Duodenal mucosa (tissue), 2 donors: ENCODE data around the gene NPIPB2.

ENCODE experiments used
- H3K27ac ChIP-seq: one replicate; pipeline ENCODE4 v1.7.0; 2013; ENCODE audit warnings: low read depth, low read length
- H3K27me3 ChIP-seq, 2 donors: one replicate each; pipeline ENCODE4 v1.7.0; 2013; ENCODE audit warnings: low read length in 2 of 2, control low read depth in 1 of 2; ENCODE audit not compliant: insufficient read depth in 2 of 2, control insufficient read depth in 1 of 2
- H3K36me3 ChIP-seq, 2 donors: one replicate each; pipeline ENCODE4 v1.7.0; 2013; ENCODE audit warnings: low read length in 2 of 2, control low read depth in 1 of 2; ENCODE audit not compliant: insufficient read depth in 2 of 2, control insufficient read depth in 1 of 2
- H3K4me1 ChIP-seq, 2 donors: one replicate each; pipeline ENCODE4 v1.7.0; 2013; ENCODE audit warnings: low read length in 2 of 2, control low read depth in 1 of 2; ENCODE audit not compliant: insufficient read depth in 2 of 2, control insufficient read depth in 1 of 2
- H3K4me3 ChIP-seq, 2 donors: one replicate each; pipeline ENCODE4 v1.7.0; 2013; ENCODE audit warnings: low read length in 2 of 2, low read depth in 1 of 2
- H3K9ac ChIP-seq, 2 donors: one replicate each; pipeline ENCODE4 v1.7.0; 2013; ENCODE audit warnings: low read length in 2 of 2, low read depth in 1 of 2
- H3K9me3 ChIP-seq, 2 donors: one replicate each; pipeline ENCODE4 v1.7.0; 2013; ENCODE audit warnings: low read length in 2 of 2, control low read depth in 1 of 2; ENCODE audit not compliant: control insufficient read depth in 1 of 2

The NPIPB2 gene

GRCh38 chr16:11916524-11917285 lies 25.1 kb downstream of the NPIPB2 start:
- Histone ChIP-seq H3K27me3 (no peaks in the 10 kb centered on the region), H3K4me3 (peak overlapping the region; percentile 73 to 87), H3K36me3 (no peaks in the 10 kb centered on the region), H3K9me3 (no peaks in the 10 kb centered on the region), H3K27ac (peak overlapping the region; percentile 53), H3K9ac (peak overlapping the region; percentile 70 to 93), H3K4me1 (peaks cover 18 to 24% of the 10 kb centered on the region in 2 donors)

DNA sequence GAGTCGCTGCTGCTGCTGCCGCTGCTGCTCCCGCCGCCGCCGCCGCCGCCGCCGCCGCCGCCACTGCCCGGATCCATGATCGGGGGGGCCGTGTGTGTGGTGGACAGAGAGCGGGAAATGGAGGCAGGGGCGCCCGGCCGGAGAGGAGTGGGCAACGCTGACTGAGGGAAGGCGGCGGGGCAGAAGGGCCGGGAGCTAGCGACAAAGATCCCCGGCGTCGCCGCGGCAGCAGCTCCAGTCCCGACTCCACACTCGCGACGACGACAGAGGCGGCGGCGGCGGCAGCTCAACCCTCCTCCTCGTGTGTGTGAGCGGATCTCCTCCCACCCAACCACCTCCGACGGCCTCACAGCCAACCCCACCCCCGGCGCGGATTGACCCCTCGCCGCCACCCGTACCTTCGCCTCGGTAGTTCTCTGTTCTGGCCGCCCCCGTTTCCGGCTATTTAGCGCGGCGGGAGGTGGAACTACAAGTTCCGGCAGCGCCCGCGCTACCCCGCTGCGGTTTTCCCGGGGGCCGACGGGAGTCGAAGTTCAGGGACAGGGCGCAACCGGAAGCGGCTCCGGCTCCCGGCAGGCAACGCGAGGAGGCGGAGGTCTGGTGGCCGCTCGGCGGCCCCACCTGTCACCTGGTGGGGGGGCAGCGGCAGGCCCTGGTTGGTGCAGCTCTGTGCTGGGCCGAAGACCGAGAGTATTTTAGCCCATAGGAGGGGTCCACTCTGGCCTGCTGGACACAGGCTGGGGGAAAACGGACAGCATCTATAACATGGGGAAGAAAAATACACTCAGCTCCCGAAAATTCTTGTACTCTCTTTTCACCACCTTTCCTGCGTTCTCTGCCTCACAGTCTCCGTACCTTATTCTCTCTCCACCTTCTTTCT lies 26.0 kb downstream of the NPIPB2 start, which contains the start of gene GSPT1:
Gene GSPT1, minus strand, starts transcription at position 313 of the 880 bp plus-strand sequence. Its CDS starts 236 bp downstream, at position 77.
- Histone ChIP-seq H3K9ac (peak within 1 kb of the TSS; percentile 70 to 93), H3K36me3 (no peaks in the 10 kb centered on the region), H3K9me3 (no peaks in the 10 kb centered on the region), H3K27ac (peak within 1 kb of the TSS; percentile 91), H3K27me3 (no peaks in the 10 kb centered on the region), H3K4me3 (peak within 1 kb of the TSS; percentile 87 to 94), H3K4me1 (peaks cover 19 to 27% of the 10 kb centered on the region in 2 donors)

GRCh38 chr16:11915114-11915643 lies 26.7 kb downstream of the NPIPB2 start:
- peaks cover under 1 to 2% of the 10 kb centered on the region in 2 donors for H3K36me3 ChIP-seq
- H3K9ac ChIP-seq = peak overlapping the region; percentile 64 to 91
- peaks cover 26 to 34% of the 10 kb centered on the region in 2 donors for H3K4me1 ChIP-seq
- no peaks in the 10 kb centered on the region for H3K9me3 ChIP-seq
- H3K27ac ChIP-seq = peak overlapping the region; percentile 91
- no peaks in the 10 kb centered on the region for H3K27me3 ChIP-seq
- peak overlapping the region; percentile 87 to 94 for H3K4me3 ChIP-seq

DNA sequence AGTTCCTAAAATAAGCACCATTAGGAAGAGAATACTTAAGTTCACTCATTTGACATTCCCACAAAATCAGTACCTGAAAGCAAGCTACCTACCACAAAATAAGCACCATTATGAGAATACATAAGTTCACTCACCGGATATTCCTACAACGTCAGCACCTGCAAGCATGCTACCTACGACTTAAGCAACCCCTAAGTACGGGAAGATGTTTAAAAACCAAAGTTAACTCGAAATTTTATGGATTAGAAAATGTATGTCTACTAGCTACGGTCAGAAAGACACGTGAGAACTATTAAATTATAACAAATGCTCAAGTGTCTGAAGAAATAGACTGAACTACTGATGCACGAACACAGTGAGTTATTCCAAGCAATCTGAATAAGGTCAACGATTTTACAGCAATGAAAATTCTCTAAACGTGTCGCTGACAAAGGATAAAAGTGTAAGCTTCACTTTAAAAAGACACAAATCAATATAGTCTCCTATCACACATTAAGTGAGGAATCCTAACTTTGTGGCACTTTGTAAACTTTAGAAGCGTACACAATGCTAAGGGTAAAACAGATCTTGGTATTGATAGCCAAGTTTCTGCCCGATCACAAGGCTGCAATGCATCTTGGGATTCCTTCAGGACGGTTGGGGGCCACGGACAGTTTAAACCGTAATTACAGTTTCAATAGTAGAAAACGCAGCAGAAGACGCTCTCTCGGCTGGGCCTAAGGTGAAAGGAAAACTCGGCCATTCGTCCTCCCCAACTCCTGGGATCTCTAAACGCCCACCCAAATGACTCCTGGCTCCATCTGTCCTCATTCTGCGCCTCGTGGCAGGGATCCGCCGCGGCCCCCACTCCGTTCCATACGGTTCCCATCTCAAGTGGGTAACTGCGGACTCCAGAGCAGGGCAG lies 27.4 kb downstream of the NPIPB2 start:
- Histone ChIP-seq H3K36me3 (peaks cover 2 to 3% of the 10 kb centered on the region in 2 donors), H3K4me3 (peak overlapping the region; percentile 87 to 94), H3K27ac (peak overlapping the region; percentile 91), H3K27me3 (no peaks in the 10 kb centered on the region), H3K4me1 (peaks cover 28 to 37% of the 10 kb centered on the region in 2 donors), H3K9ac (peak overlapping the region; percentile 64 to 91), H3K9me3 (no peaks in the 10 kb centered on the region)

DNA sequence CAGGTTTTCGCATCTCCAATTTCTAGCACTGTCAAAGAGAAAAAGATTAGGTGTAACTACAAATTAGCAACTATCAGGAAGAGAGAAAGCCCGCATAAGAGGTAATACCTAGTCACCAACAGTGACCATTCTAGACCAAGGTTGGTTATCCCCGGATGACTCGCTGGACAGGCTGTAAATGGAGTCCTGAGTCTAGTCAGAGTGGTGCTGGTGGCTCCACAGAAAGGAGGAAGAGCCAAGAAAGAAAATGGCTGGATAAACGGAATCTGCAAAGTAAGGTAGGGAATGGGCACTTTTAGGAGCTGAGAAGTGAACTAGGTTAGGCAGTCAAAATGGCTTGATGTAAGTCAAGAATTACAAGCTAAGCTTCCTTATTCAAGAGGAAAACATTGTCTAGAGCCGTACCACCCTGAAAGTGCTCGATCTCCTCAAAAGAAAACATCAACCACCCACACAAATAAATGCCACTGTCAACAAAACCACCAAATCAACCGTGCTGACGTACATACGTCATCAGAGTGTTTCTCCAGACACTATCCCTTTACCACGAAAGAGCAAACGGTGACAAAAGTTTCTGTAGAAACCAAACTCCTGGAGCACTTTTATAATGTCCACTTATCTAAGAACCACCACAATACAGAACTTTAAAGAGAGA lies 28.3 kb downstream of the NPIPB2 start:
- H3K27ac ChIP-seq = peak overlapping the region; percentile 21
- H3K27me3 ChIP-seq = no peaks in the 10 kb centered on the region
- peaks cover 28 to 37% of the 10 kb centered on the region in 2 donors for H3K4me1 ChIP-seq
- H3K36me3 ChIP-seq = peaks cover 2 to 3% of the 10 kb centered on the region in 2 donors
- H3K9me3 ChIP-seq = no peaks in the 10 kb centered on the region
- H3K9ac ChIP-seq = peak overlapping the region; percentile 64 to 91
- peak overlapping the region; percentile 87 to 94 for H3K4me3 ChIP-seq

- Histone ChIP-seq H3K4me1 (peaks cover 28 to 31% of the 10 kb centered on the region in 2 donors), H3K36me3 (peaks cover 2 to 6% of the 10 kb centered on the region in 2 donors), H3K27ac (no peak overlapping the region), H3K9me3 (no peaks in the 10 kb centered on the region), H3K27me3 (no peaks in the 10 kb centered on the region), H3K4me3 (no peak overlapping the region), H3K9ac (no peak overlapping the region)
These were observed 31.9 kb downstream of the NPIPB2 start for GRCh38 chr16:11909653-11910545.

DNA sequence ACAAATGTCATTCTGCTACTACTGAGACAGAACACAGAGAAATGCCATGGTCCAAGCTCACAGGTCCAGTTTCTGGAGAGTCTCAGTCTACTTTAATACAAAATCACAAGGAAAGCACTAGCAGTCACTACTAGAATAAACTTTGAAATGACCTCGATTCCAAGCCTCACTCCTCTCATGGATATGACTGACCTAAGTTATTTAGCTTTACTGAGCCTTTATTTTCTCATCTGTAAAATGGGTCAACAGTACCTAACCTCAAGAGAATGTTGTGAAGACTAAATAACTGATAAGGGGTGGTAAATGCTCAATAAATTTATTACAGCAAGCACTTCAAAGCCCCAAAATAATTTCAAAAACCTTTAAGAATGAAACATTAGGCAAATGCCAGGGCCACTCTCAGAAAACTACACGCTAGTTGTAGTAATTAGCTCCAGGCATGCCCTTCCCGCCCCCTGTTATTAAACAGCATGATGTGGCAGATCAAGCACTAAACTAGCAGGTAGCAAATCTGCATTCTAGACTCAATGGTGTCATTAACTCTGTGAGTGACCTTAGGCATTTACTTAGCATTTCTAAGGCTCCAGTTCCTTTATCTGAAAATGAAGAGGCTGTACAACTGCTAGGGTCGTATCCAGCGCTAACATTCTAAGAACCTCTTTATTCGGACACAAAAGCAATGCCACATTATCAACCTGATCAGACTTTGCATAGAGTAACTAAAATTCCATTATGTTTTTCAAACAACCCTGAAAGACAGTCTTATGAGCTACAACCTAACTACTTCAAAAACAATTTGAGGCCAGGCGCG lies 34.5 kb downstream of the NPIPB2 start:
- Histone ChIP-seq H3K4me1 (peaks cover 10 to 14% of the 10 kb centered on the region in 2 donors), H3K27ac (no peak overlapping the region)

DNA sequence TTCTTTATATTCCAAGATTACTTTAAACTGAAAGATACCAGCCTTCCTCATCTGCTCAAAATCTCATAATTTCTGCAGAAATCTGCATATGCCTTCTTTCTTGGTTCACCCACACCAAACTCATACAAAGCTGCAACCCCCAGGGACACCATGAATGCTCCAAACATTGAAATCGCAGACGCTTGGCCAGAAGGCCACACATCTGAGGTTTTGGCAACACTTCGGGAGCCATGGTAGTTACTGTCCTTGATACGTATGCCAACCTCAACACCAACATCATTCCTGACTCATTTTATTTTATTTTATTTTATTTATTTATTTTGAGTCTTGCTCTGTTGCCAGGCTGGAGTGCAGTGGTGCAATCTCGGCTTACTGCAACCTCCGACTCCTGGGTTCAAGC lies 37.9 kb downstream of the NPIPB2 start:
- no peak overlapping the region for H3K4me3 ChIP-seq
- no peaks in the 10 kb centered on the region for H3K4me1 ChIP-seq
- no peak overlapping the region for H3K27ac ChIP-seq
- no peak overlapping the region for H3K9ac ChIP-seq
- no peaks in the 10 kb centered on the region for H3K9me3 ChIP-seq
- peaks cover 4 to 5% of the 10 kb centered on the region in 2 donors for H3K36me3 ChIP-seq
- H3K27me3 ChIP-seq = no peaks in the 10 kb centered on the region

More for the DNA sequence above, 34.5 kb downstream of the NPIPB2 start:
- H3K27me3 ChIP-seq = no peaks in the 10 kb centered on the region
- H3K9me3 ChIP-seq = no peaks in the 10 kb centered on the region
- H3K36me3 ChIP-seq = peaks cover 2 to 6% of the 10 kb centered on the region in 2 donors
- no peak overlapping the region for H3K9ac ChIP-seq
- H3K4me3 ChIP-seq = no peak overlapping the region
